ENCODE data around the gene TMA16. TPM values are rescaled to one million over a fixed set of nuclear protein-coding genes. Genes with fewer than 3 reads are reported as not detected.
A peak's percentile ranks its signal among the peaks of the same experiment; 100 is the strongest.

Gene TMA16
- total RNA-seq, 6 donors from 2014 or later, result 11.3 to 25.2 (median 17.7) TPM

DNA sequence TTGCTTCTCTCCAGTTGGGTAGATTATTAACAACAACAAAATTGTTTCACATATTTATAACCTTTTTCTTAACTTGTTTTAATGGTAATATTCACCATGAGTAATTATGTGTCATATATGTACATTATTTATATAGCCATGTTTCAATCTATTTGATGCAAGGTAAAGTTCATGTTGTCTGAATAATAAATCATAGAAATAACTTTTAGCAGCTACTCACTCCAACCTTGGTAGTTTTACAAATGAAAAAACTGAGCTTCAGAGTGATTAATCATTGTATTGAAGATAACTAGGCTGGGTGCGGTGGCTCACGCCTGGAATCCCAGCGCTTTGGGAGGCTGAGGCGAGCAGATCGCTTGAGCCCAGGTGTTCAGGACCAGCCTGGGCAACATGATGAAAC, 46.0 kb downstream of the TMA16 start:
- H3K9me3 ChIP-seq, result no peaks in the 10 kb centered on the region
- H3K27me3 ChIP-seq, result no peaks in the 10 kb centered on the region
- H3K36me3 ChIP-seq, result no peaks in the 10 kb centered on the region
- H3K27ac ChIP-seq, result no peak overlapping the region
- ATAC-seq (ENCODE audit: low FRiP score in 2 of 2) (no peak), DNase-seq (peak in 1 of 2 donors; percentile 20)
- H3K4me1 ChIP-seq, result peaks cover 0 to 6% (median 3%) of the 10 kb centered on the region in 4 donors
- WGBS, 2 donors, result 93 to 96% methylated on average over 5 of the region's 5 CpGs
- no peak overlapping the region for H3K4me3 ChIP-seq
- TF ChIP-seq POLR2AphosphoS5 (IDR thresholded peaks at IDR 0.05) (no peak), EP300 (IDR thresholded peaks at IDR 0.05) (no peak), POLR2A (IDR thresholded peaks at IDR 0.05) (no peak)
- TF ChIP-seq, protein P1, sequence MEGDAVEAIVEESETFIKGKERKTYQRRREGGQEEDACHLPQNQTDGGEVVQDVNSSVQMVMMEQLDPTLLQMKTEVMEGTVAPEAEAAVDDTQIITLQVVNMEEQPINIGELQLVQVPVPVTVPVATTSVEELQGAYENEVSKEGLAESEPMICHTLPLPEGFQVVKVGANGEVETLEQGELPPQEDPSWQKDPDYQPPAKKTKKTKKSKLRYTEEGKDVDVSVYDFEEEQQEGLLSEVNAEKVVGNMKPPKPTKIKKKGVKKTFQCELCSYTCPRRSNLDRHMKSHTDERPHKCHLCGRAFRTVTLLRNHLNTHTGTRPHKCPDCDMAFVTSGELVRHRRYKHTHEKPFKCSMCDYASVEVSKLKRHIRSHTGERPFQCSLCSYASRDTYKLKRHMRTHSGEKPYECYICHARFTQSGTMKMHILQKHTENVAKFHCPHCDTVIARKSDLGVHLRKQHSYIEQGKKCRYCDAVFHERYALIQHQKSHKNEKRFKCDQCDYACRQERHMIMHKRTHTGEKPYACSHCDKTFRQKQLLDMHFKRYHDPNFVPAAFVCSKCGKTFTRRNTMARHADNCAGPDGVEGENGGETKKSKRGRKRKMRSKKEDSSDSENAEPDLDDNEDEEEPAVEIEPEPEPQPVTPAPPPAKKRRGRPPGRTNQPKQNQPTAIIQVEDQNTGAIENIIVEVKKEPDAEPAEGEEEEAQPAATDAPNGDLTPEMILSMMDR (IDR thresholded peaks at IDR 0.05), result no peak

DNA sequence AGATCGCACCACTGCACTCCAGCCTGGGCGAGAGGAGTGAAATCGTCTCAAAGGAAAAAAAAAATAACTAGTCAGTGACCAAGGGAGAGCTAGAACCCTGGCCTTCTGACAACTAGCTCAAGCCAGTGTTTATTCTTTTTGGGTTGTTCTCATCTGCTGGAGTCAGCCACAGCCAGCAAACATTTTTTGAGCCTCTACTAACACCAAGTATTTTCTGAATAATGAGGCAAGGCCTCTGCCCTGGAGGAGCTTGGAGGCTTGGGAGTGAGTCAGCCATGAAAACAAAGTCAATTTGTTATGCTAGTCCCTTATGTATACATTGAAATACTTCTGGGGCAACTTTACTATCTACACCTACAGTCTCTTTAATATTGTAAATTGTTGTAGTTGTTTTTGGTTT, 46.5 kb downstream of the TMA16 start:
- TF ChIP-seq POLR2AphosphoS5 (IDR thresholded peaks at IDR 0.05) (no peak), POLR2A (IDR thresholded peaks at IDR 0.05) (no peak), EP300 (IDR thresholded peaks at IDR 0.05) (no peak)
- TF ChIP-seq, protein P1 (IDR thresholded peaks at IDR 0.05), result no peak
- no peak overlapping the region for H3K27ac ChIP-seq
- ATAC-seq (ENCODE audit: low FRiP score in 2 of 2) (no peak), DNase-seq (no peak)
- no peaks in the 10 kb centered on the region for H3K27me3 ChIP-seq
- peaks cover 0 to 6% (median 3%) of the 10 kb centered on the region in 4 donors for H3K4me1 ChIP-seq
- no peaks in the 10 kb centered on the region for H3K9me3 ChIP-seq
- H3K4me3 ChIP-seq, result no peak overlapping the region
- H3K36me3 ChIP-seq, result no peaks in the 10 kb centered on the region
- WGBS, 2 donors, result 78 to 87% methylated on average over 3 of the region's 3 CpGs

DNA sequence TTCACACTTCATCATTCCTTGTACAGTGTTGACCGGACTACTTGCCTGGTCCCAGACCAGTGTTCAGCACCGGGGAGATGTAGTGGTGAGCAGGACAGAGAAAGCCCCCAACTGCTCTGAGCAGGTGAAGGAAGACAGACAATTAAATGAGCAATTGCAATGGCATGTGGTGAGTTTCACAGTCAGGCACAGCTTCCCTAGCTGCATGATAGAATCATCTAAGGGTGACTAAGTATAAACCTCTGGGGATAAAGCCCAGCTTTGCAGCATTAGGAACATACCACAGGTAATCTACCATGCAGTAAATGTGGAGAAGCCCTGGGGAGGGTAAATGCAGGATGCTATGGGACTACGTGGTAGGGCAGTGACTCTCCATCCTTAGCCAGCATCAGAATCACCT, 47.8 kb downstream of the TMA16 start:
- 92 to 94% methylated on average over 3 of the region's 3 CpGs for WGBS, 2 donors
- TF ChIP-seq, protein P1 (IDR thresholded peaks at IDR 0.05), result no peak
- no peak for TF ChIP-seq EP300 (IDR thresholded peaks at IDR 0.05)
- no peak for TF ChIP-seq POLR2A (IDR thresholded peaks at IDR 0.05)
- no peak for TF ChIP-seq POLR2AphosphoS5 (IDR thresholded peaks at IDR 0.05)
- Histone ChIP-seq H3K27me3 (no peaks in the 10 kb centered on the region), H3K4me3 (no peak overlapping the region), H3K9me3 (no peaks in the 10 kb centered on the region), H3K27ac (no peak overlapping the region), H3K36me3 (no peaks in the 10 kb centered on the region), H3K4me1 (peaks cover 0 to 6% (median 3%) of the 10 kb centered on the region in 4 donors)
- DNase-seq (no peak), ATAC-seq (ENCODE audit: low FRiP score in 2 of 2) (no peak)

DNA sequence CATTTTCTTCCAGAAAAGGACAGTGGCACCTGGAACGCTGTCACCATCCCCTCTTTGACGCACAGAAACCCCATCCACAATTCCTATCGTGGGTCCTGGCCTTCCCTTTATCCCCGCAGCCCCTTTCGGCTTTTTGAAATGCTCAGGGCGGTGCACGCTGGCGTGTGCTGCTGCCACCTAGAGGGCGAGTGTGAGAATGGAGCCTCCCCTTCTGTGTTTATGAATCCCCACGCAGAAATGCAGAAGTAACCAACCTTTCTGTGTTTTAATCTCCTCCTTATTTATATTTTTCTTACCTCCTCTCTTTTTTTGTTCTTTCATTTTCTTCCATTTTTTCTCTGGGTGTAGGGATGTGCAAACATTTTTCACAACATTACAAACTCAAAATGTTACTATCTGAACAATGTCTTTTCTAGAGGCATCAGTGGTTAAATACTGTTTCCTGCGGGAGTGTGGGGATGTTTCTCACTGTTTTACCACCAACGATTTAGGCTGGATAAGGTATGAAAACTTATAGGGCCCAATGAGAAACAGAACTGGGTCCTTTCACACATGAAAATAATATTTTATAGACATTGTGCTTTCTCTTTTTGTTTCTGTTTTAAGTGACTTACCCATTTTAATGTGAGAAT, 50.0 kb downstream of the TMA16 start:
- H3K4me1 ChIP-seq, result peaks cover 0 to 6% (median 3%) of the 10 kb centered on the region in 4 donors
- H3K36me3 ChIP-seq, result no peaks in the 10 kb centered on the region
- H3K27me3 ChIP-seq, result no peaks in the 10 kb centered on the region
- ATAC-seq (ENCODE audit: low FRiP score in 2 of 2) (peak; percentile 78 to 91), DNase-seq (peak; percentile 57 to 77)
- H3K4me3 ChIP-seq, result peak overlapping the region in 2 of 4 donors; percentile 29 to 38
- no peaks in the 10 kb centered on the region for H3K9me3 ChIP-seq
- no peak for TF ChIP-seq EP300 (IDR thresholded peaks at IDR 0.05)
- no peak for TF ChIP-seq POLR2AphosphoS5 (IDR thresholded peaks at IDR 0.05)
- TF ChIP-seq POLR2A (IDR thresholded peaks at IDR 0.05), result no peak
- TF ChIP-seq, protein P1 (IDR thresholded peaks at IDR 0.05), result peak; percentile 54 to 84 (median 69)
- H3K27ac ChIP-seq, result no peak overlapping the region
- 3 to 5% methylated on average over 12 of the region's 12 CpGs for WGBS, 2 donors

Measured in upper lobe of left lung (tissue), 6 donors.